Loucy (cell line): ENCODE measurements around the gene MZB1.
A peak's percentile ranks its signal among the peaks of the same experiment; 100 is the strongest.

ENCODE experiments used
- H2AFZ ChIP-seq: fragments of 200-600 bp; sonication (generic); 2 replicates; pipeline ENCODE4 v1.6.0; 2016; ENCODE audit warnings: antibody characterized with exemption, mild to moderate bottlenecking, low read length, moderate library complexity
- H3F3A ChIP-seq: fragments of 200-600 bp; 2 replicates; pipeline ENCODE4 v1.6.0; 2016; ENCODE audit warnings: antibody characterized with exemption, low read depth, mild to moderate bottlenecking
- H3K27me3 ChIP-seq: fragments of 200-600 bp; sonication (generic); 2 replicates; pipeline ENCODE4 v1.6.1; 2014; ENCODE audit warnings: low read length, mild to moderate bottlenecking; ENCODE audit not compliant: insufficient read depth, poor library complexity, severe bottlenecking
- H3K36me3 ChIP-seq: fragments of 200-600 bp; sonication (generic); 2 replicates; pipeline ENCODE4 v1.6.1; 2016; ENCODE audit warnings: low read length; ENCODE audit not compliant: insufficient read depth
- H3K4me1 ChIP-seq: fragments of 200-600 bp; sonication (generic); 2 replicates; pipeline ENCODE4 v1.5.1; 2014; ENCODE audit warnings: low read length, mild to moderate bottlenecking; ENCODE audit not compliant: insufficient read depth, poor library complexity, severe bottlenecking
- H3K4me2 ChIP-seq: fragments of 200-600 bp; sonication (generic); 2 replicates; pipeline ENCODE4 v1.6.0; 2014; ENCODE audit warnings: antibody characterized with exemption, low read length, low read depth, mild to moderate bottlenecking; ENCODE audit not compliant: poor library complexity, severe bottlenecking
- H3K4me3 ChIP-seq: fragments of 200-600 bp; sonication (generic); 2 replicates; pipeline ENCODE4 v1.5.1; 2014; ENCODE audit warnings: low read length, mild to moderate bottlenecking, mixed read lengths; ENCODE audit not compliant: poor library complexity, severe bottlenecking
- H3K79me2 ChIP-seq: fragments of 200-600 bp; sonication (generic); 2 replicates; pipeline ENCODE4 v1.6.1; 2014; ENCODE audit warnings: low read length; ENCODE audit not compliant: insufficient read depth
- H3K9ac ChIP-seq: fragments of 200-600 bp; sonication (generic); 2 replicates; pipeline ENCODE4 v1.6.0; 2014; ENCODE audit warnings: mild to moderate bottlenecking, low read depth, low read length, moderate library complexity; ENCODE audit not compliant: poor library complexity, severe bottlenecking
- H3K9me2 ChIP-seq: fragments of 200-600 bp; sonication (generic); replicated peaks from 2 replicates; pipeline ENCODE4 v1.6.1; 2016; ENCODE audit warnings: low read depth, low read length, mixed read lengths
- H3K9me3 ChIP-seq: fragments of 200-600 bp; sonication (generic); 2 replicates; pipeline ENCODE4 v1.6.1; 2014; ENCODE audit warnings: mild to moderate bottlenecking, antibody characterized with exemption, low read length, low read depth; ENCODE audit not compliant: insufficient read depth
- H4K20me1 ChIP-seq: fragments of 200-600 bp; sonication (generic); 2 replicates; pipeline ENCODE4 v1.6.0; 2014; ENCODE audit warnings: antibody characterized with exemption, low read length, mild to moderate bottlenecking; ENCODE audit not compliant: insufficient read depth, poor library complexity, severe bottlenecking
- CTCF ChIP-seq: fragments of 200-600 bp; sonication (generic); conservative IDR thresholded peaks from 2 replicates; pipeline ENCODE4 v1.5.1; 2014; ENCODE audit warnings: mild to moderate bottlenecking, antibody characterized with exemption, low read length
- EZH2phosphoT487 ChIP-seq: fragments of 200-600 bp; IDR thresholded peaks from 2 replicates; pipeline ENCODE4 v1.6.1; 2018; ENCODE audit warnings: antibody characterized with exemption, mild to moderate bottlenecking, moderate library complexity, borderline replicate concordance

Gene MZB1

GRCh38 chr5:139392678-139393496 is 3.2 kb upstream of the MZB1 start:
- Histone ChIP-seq H3F3A (0 out of 2 replicates have a peak, but pooled peaks cover under 1% of the 10 kb centered on the region), H4K20me1 (peaks cover 14% of the 10 kb centered on the region), H3K79me2 (peaks cover 73% of the 10 kb centered on the region), H2AFZ (peak overlapping the region; percentile 92), H3K9ac (peak overlapping the region; percentile 99), H3K9me2 (no peaks in the 10 kb centered on the region), H3K4me1 (peaks cover 39% of the 10 kb centered on the region), H3K9me3 (no peaks in the 10 kb centered on the region), H3K36me3 (0 out of 2 replicates have a peak, but pooled peaks cover 6% of the 10 kb centered on the region), H3K4me3 (peak overlapping the region; percentile 96), H3K27me3 (peaks cover 8% of the 10 kb centered on the region), H3K4me2 (peak overlapping the region; percentile 87)
- TF ChIP-seq CTCF, result peak; percentile 73
- TF ChIP-seq EZH2phosphoT487, result no peak

GRCh38 chr5:139392324-139392677 is 2.6 kb upstream of the MZB1 start:
- H3K79me2 ChIP-seq, result peaks cover 79% of the 10 kb centered on the region
- peak overlapping the region; percentile 99 for H3K9ac ChIP-seq
- H3K4me3 ChIP-seq, result peak overlapping the region; percentile 96
- TF ChIP-seq CTCF, result no peak
- no peak for TF ChIP-seq EZH2phosphoT487
- 0 out of 2 replicates have a peak, but pooled peaks cover 3% of the 10 kb centered on the region for H3F3A ChIP-seq
- H3K4me2 ChIP-seq, result peak overlapping the region; percentile 87
- H3K36me3 ChIP-seq, result 0 out of 2 replicates have a peak, but pooled peaks cover 7% of the 10 kb centered on the region
- peaks cover 44% of the 10 kb centered on the region for H3K4me1 ChIP-seq
- no peaks in the 10 kb centered on the region for H3K9me3 ChIP-seq
- peak overlapping the region; percentile 50; the same call in 1 of the 2 replicates for H2AFZ ChIP-seq
- H3K9me2 ChIP-seq, result no peaks in the 10 kb centered on the region
- peaks cover 18% of the 10 kb centered on the region for H4K20me1 ChIP-seq
- H3K27me3 ChIP-seq, result peaks cover 8% of the 10 kb centered on the region

GRCh38 chr5:139391570-139392323 is 2.0 kb upstream of the MZB1 start:
- H3K79me2 ChIP-seq, result peaks cover 84% of the 10 kb centered on the region
- peak overlapping the region; percentile 96 for H3K4me3 ChIP-seq
- H3F3A ChIP-seq, result 0 out of 2 replicates have a peak, but pooled peaks cover 3% of the 10 kb centered on the region

More at GRCh38 chr5:139391570-139392323, 2.0 kb upstream of the MZB1 start:
- Histone ChIP-seq H4K20me1 (peaks cover 22% of the 10 kb centered on the region), H3K9me2 (no peaks in the 10 kb centered on the region), H3K4me1 (peaks cover 50% of the 10 kb centered on the region), H3K4me2 (peak overlapping the region; percentile 87), H3K36me3 (peaks cover 7% of the 10 kb centered on the region; the same call in 1 of the 2 replicates), H3K27me3 (peaks cover 8% of the 10 kb centered on the region), H3K9me3 (no peaks in the 10 kb centered on the region), H2AFZ (peak overlapping the region; percentile 50; the same call in 1 of the 2 replicates), H3K9ac (peak overlapping the region; percentile 99)
- TF ChIP-seq EZH2phosphoT487 (no peak), CTCF (no peak)
